ENCODE data around the gene DIDO1. TPM values are rescaled to one million over a fixed set of nuclear protein-coding genes. Genes with fewer than 3 reads are reported as not detected.

Gene DIDO1
- total RNA-seq, 2 donors from 2014 or later, result 63.8 to 80.4 TPM

DNA sequence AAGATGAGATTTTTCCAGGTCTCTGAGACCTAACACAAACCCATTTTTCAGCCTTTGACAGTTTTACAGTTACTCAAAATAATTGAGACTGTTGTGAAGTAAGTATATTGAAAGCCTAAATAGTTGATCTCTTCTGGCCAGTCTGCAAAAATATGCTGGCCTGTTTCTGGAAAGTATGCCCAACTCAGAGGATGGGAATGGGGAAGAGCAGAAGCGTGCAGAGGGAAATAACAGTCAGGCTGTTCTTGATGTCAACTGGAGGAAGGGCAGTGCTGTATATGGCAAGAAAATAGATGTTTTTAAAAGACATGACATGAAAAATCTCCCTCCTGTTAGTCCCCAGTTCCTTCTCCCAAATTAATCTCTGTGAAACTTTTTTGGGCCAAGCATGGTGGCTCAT lies 15.5 kb upstream of the DIDO1 start:
- no peaks in the 10 kb centered on the region for H3K9me3 ChIP-seq
- no peaks in the 10 kb centered on the region for H3K27me3 ChIP-seq (replicated peaks; ENCODE audit: insufficient read depth)
- TF ChIP-seq, protein P1, sequence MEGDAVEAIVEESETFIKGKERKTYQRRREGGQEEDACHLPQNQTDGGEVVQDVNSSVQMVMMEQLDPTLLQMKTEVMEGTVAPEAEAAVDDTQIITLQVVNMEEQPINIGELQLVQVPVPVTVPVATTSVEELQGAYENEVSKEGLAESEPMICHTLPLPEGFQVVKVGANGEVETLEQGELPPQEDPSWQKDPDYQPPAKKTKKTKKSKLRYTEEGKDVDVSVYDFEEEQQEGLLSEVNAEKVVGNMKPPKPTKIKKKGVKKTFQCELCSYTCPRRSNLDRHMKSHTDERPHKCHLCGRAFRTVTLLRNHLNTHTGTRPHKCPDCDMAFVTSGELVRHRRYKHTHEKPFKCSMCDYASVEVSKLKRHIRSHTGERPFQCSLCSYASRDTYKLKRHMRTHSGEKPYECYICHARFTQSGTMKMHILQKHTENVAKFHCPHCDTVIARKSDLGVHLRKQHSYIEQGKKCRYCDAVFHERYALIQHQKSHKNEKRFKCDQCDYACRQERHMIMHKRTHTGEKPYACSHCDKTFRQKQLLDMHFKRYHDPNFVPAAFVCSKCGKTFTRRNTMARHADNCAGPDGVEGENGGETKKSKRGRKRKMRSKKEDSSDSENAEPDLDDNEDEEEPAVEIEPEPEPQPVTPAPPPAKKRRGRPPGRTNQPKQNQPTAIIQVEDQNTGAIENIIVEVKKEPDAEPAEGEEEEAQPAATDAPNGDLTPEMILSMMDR (IDR thresholded peaks at IDR 0.05), result no peak
- DNase-seq (ENCODE audit: low spot score), result no peak
- H3K27ac ChIP-seq, result no peak overlapping the region
- ATAC-seq (ENCODE audit: insufficient number of reproducible peaks, low FRiP score, low read depth), result no peak
- peaks cover 9 to 37% of the 10 kb centered on the region in 2 donors for H3K4me1 ChIP-seq (ENCODE audit: control insufficient read depth in 1 of 2, low read depth in 2 of 2)
- peaks cover 37% of the 10 kb centered on the region for H3K36me3 ChIP-seq
- no peak overlapping the region for H3K4me3 ChIP-seq

DNA sequence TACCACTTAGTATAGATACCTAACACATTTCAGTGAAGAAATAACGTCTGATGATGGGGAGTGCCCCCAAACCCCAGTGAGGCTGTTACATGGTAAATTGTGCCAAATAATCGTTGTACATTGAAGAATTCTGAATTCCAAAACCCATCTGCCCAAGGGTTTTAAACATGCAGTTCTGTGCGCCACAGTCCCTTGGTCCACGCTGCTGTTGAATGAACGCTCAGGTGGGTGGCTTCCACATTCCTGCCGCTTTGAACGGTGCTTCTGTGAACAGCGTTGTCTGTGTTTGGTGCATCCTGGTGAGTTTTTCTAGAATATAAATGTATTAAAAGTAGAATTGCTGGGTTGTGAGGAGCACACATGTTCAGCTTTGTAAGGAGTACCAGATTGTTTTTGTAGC lies 14.6 kb upstream of the DIDO1 start:
- Histone ChIP-seq H3K27me3 (replicated peaks; ENCODE audit: insufficient read depth) (no peaks in the 10 kb centered on the region), H3K4me3 (no peak overlapping the region), H3K36me3 (peaks cover 30% of the 10 kb centered on the region), H3K9me3 (no peaks in the 10 kb centered on the region), H3K4me1 (ENCODE audit: control insufficient read depth in 1 of 2, low read depth in 2 of 2) (peaks cover 19 to 46% of the 10 kb centered on the region in 2 donors), H3K27ac (no peak overlapping the region)
- ATAC-seq (ENCODE audit: insufficient number of reproducible peaks, low FRiP score, low read depth) (no peak), DNase-seq (ENCODE audit: low spot score) (no peak)
- TF ChIP-seq, protein P1 (IDR thresholded peaks at IDR 0.05), result no peak

DNA sequence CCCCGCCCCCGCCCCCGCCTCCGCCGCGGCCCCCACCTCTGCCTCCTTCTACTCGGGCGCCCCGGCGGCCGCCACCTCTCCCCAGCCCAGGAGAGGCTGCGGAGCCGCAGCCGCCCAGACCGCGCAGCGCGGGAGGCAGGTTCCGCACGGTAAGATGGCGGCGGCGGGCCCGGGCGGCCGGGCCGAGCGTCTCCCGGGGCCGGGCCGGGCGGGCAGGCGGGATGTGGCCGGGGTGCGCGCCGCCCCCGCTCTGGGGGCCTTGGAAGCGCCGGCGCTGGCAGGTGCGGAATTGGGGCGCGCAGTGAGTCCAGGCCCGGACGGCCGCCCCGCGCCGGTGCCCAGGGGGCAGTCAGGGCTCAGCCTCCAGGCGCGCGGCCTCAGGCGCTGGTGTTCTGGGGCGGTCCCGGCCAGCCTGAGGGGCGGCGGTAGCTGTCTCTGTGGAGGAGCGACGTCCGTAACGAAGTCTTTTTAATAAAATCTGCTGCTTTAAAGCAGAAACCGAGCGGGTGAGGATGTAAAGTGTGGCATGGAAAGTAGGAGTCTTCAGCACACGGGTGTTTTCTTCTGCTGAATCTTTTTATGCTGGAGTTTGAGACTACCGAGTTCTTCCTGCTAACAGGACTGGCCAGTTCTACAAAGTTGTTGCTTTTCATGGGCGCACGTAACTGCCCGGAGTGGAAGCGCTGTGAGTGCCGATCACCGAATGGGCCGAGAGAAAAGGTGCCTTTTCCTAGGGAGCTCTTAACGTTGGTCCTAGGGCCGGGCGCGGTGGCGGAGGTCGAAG lies 12.0 kb upstream of the DIDO1 start, which contains the start of gene GID8:
GID8 (plus strand) TSS at position 43 of the 784 bp plus-strand sequence. CDS start 3,356 bp downstream, outside the sequence.
- H3K4me1 ChIP-seq (ENCODE audit: control insufficient read depth in 1 of 2, low read depth in 2 of 2), result peaks cover 24 to 69% of the 10 kb centered on the region in 2 donors

DNA sequence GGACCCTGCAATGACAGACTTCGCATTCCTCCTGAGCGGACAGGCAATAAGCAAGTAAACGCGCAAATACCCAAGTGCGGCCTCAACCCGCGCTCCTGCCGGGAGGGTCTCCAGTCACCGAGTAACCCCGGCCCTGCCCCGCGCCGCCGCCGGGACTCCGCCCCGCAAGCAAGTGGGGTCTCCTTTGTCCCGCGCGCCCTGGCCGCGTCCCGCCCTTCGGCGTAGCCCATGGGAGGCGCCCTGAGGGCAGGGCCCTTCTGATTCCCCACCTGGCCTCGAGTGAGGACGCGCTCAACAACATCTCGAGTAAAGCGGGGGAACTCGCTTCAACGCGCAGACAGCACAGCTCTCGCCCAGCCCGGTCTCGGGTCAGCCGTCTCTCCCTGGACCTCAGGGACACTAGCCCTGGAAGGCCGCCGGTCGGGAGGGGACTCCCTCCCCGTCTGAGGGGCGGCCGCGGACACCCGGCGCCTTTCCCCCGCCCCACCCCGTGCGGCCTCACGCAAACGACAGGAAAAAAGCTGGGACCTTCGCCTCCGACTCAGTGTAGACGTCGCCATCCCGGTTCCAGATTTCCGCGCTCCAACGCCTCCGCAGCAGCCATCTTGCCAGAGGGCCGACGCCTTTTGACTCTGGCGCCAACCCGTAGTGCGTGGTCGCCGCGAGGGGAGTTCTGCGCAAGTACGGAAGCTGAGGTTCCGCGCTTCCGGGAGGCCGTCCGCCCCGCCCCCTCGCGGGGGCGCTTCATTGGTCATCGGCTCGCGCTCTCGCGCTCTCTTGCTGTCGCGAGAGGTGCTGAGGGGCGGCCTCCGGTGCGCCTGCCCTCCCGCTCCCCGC lies 11.2 kb upstream of the DIDO1 start:
- Histone ChIP-seq H3K4me1 (ENCODE audit: control insufficient read depth in 1 of 2, low read depth in 2 of 2) (peaks cover 24 to 69% of the 10 kb centered on the region in 2 donors), H3K9me3 (no peaks in the 10 kb centered on the region), H3K27me3 (replicated peaks; ENCODE audit: insufficient read depth) (no peaks in the 10 kb centered on the region), H3K27ac (peak overlapping the region; percentile 85), H3K36me3 (no peaks in the 10 kb centered on the region), H3K4me3 (peak overlapping the region; percentile 91)
- TF ChIP-seq, protein P1 (IDR thresholded peaks at IDR 0.05), result no peak
- peak; percentile 89 for ATAC-seq (ENCODE audit: insufficient number of reproducible peaks, low FRiP score, low read depth)
- DNase-seq (ENCODE audit: low spot score), result peak; percentile 92

More for the DNA sequence above, 12.0 kb upstream of the DIDO1 start, which contains the start of gene GID8:
- peaks cover 5% of the 10 kb centered on the region for H3K36me3 ChIP-seq
- DNase-seq (ENCODE audit: low spot score), result no peak
- ATAC-seq (ENCODE audit: insufficient number of reproducible peaks, low FRiP score, low read depth), result peak; percentile 49
- peak within 1 kb of the TSS; percentile 91 for H3K4me3 ChIP-seq
- peak within 1 kb of the TSS; percentile 85 for H3K27ac ChIP-seq
- no peaks in the 10 kb centered on the region for H3K27me3 ChIP-seq (replicated peaks; ENCODE audit: insufficient read depth)
- TF ChIP-seq, protein P1 (IDR thresholded peaks at IDR 0.05), result no peak
- H3K9me3 ChIP-seq, result no peaks in the 10 kb centered on the region

Measured in thoracic aorta (tissue), 2 donors.